Activated CD4-positive, CD25-positive, alpha-beta regulatory T cell treated with anti-CD3 and anti-CD28 coated beads, Interleukin-2, amount 50 U/mL, for 24 hours (primary cell): ENCODE results near the gene GSDMA.

Experiments used
- ATAC-seq, 2 donors: fragments of 150-1000 bp; cut with Tn5 transposase; one replicate each; pipeline ENCODE4 v1.10.0; 2021; ENCODE audit warnings: mild to moderate bottlenecking in 1 of 2, moderate library complexity in 1 of 2

The GSDMA gene

DNA sequence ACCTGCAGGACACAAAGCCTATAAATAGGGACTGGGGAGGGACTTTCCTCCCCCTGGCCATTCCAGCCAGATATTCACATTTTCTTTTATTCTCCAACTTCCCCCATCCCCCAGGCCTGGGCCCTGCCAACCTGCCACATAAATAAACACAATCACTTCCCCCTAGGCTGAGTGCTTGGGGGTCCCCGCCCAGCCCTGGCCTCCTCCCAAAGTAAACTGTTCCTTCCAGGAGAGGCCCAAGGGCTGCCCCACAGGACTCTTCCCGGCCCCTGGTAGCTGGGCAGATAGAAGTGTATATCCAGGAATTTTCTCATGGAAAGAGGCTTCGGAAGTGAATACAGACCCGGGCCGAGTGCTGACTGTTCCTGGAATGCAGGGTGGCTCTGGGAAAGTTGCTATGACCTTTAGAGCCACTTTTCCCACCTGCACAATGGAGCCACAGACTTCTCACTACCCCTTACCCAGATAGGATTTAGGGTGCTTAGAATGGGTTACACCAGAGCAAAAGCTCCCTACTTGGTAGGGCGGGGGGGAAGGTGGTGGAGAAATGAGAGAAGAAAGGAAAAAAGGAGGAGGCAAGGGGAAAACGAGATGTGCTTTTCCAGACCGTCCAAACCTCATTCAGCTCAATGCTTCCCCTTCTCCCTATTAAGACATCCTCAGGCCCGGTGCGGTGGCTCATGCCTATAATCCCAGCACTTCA, 60.9 kb downstream of the GSDMA start:
- ATAC-seq = no peak

DNA sequence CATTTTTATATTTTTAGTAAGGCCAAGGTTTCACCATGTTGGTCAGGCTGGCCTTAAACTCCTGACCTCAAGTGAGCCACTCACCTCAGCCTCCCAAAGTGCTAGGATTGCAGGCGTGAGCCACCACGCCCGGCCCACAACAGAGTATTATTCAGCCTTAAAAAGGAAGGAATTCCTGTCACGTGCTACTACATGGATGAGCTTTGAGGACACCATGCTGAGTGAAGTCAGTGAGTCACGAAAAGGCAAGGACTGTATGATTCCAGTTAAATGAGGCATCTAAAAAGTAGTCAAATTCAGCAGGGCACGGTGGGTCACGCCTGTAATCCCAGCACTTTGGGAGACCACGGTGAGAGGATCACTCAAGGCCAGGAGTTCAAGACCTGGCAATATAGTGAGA, 62.1 kb downstream of the GSDMA start:
- ATAC-seq = no peak

DNA sequence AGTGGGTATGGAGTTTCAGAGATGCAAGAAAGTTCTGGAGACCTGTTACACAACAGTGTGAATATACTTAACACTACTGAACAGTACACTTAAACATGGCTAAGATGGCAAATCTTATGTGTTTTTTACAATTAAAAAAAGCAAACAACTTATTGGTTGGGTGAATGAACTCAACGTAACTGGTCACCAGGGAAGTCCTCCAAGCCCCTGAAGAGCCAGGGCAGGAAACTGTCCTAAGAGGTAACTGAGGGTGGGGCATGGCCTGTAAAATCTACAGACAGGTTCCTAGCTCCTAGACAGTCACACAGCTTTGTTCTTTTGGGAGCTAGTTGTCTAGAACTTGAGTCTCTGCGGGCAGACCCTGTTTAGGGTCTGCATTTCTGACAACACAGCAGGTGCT, 62.8 kb downstream of the GSDMA start:
- no peak for ATAC-seq

DNA sequence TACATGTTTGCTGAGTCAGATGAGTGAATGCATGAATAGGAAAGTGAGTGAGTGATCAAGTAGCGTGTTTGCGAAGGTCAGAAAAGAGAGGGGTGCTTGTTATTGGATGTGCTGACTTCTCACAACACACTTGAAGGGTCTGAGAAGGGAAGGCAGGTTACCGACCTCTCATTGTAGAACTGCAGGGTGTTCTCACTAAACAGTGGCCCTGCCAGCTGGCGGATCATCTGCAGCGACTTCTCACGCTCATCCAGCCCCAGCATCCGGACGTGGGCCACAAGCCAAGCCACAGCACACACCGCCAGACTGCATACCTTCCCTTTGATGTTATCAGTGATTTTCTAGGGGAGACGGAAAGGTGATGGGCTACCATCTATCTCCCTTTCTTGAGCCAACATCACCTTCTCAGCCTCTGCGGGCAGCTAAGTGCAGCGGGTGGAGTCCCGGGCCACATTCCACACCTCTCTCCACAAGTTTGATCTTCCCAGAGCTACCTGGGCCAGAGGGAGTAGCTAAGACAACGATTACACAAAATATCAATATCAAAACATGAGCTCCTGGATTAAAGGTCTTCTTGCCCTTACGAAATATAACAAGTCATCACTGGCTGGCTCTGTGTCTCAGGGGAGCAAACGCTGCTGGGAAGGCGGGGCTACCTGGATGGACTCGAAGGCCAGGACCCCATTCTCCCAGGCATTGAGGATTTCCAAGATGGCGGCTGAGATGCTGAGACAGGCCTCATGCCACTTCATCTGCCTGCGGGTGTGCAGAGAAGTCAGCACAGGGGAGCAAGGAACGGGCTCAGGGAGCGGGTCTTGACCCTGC, 63.4 kb downstream of the GSDMA start:
- peak; percentile 33 to 34 for ATAC-seq

DNA sequence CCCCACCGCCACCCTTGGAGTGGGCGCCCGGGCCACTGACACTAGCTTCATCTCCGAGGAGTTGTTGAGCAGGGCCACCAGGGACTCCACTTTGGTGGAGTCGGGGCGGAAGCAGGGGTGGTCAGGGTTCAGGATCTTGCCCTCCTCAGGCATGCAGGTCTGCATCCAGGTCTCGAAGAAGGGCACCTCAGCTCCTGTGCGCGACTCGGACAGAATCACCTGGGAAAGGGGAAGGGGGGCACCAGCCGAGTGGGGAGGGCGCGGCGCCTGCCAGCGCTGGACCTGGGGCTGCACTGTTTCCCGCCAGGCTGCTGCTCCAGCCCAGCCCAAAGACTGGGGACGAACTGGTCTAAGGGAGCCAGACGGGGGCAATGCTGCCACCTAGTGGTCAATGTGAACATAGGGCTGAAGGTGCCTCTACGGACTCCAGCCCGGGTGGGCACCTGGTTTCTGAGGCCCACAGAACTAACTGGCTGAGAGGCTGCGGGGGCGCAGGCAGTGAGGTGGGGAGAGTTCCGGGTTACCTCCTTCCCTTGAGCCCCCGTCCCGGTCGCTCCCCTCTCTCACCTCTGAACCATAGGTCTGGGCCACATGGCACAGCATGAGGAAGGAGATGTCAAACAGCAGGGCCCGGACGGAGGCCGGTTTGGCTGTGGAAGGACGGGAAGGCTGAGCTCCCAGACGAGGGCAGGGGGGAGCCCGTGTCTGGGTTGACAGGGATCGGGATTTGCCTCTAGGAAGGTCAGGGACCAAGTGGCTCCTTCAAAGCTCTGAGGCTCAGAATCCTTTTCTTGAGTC, 64.2 kb downstream of the GSDMA start:
- peak; percentile 90 to 92 for ATAC-seq
